Measurements from ENCODE around the gene PARP9.

Gene PARP9

GRCh38 chr3:122564155-122564912, at the start of gene PARP9, which contains the start of gene DTX3L:
PARP9 (minus strand) TSS chr3:122564300; CDS start chr3:122559620, 4,680 bp downstream.
DTX3L (plus strand) TSS chr3:122564338; CDS start chr3:122564427, 89 bp downstream.
- peak within 1 kb of the TSS; percentile 59 for H3K4me3 ChIP-seq (ENCODE audit: low read depth, low read length)
- TF ChIP-seq, protein P1, sequence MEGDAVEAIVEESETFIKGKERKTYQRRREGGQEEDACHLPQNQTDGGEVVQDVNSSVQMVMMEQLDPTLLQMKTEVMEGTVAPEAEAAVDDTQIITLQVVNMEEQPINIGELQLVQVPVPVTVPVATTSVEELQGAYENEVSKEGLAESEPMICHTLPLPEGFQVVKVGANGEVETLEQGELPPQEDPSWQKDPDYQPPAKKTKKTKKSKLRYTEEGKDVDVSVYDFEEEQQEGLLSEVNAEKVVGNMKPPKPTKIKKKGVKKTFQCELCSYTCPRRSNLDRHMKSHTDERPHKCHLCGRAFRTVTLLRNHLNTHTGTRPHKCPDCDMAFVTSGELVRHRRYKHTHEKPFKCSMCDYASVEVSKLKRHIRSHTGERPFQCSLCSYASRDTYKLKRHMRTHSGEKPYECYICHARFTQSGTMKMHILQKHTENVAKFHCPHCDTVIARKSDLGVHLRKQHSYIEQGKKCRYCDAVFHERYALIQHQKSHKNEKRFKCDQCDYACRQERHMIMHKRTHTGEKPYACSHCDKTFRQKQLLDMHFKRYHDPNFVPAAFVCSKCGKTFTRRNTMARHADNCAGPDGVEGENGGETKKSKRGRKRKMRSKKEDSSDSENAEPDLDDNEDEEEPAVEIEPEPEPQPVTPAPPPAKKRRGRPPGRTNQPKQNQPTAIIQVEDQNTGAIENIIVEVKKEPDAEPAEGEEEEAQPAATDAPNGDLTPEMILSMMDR (IDR thresholded peaks at IDR 0.05; ENCODE audit: control insufficient read depth, extremely low read depth, insufficient read depth), result no peak
- peak; percentile 33 for DNase-seq (ENCODE audit: low read depth)

DNA sequence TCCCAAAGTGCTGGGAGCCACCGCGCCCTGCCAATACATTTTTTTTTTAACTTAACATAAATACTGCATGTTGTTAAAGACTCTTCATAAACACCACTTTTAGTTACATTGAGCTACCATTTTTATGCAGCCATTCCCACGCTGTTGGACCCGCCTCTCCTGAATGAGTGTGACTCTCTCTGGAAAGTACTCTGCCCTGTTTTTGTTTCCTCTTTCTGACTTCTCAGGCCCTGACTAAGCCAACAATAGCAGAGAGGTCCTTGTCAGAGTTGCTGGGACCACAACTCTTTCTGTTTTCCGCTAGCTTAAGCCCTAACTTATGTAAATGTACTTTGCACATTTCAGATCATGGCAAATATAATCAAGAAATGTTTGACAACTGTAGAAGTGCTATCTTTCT, 48.6 kb upstream of the PARP9 start:
- DNase-seq (ENCODE audit: low read depth), result no peak
- TF ChIP-seq, protein P1 (IDR thresholded peaks at IDR 0.05; ENCODE audit: control insufficient read depth, extremely low read depth, insufficient read depth), result no peak
- no peak overlapping the region for H3K4me3 ChIP-seq (ENCODE audit: low read depth, low read length)

- DNase-seq (ENCODE audit: low read depth), result no peak
- TF ChIP-seq, protein P1 (IDR thresholded peaks at IDR 0.05; ENCODE audit: control insufficient read depth, extremely low read depth, insufficient read depth), result no peak
- H3K4me3 ChIP-seq (ENCODE audit: low read depth, low read length), result no peak overlapping the region
Observed at GRCh38 chr3:122609798-122610559, 45.9 kb upstream of the PARP9 start.

DNA sequence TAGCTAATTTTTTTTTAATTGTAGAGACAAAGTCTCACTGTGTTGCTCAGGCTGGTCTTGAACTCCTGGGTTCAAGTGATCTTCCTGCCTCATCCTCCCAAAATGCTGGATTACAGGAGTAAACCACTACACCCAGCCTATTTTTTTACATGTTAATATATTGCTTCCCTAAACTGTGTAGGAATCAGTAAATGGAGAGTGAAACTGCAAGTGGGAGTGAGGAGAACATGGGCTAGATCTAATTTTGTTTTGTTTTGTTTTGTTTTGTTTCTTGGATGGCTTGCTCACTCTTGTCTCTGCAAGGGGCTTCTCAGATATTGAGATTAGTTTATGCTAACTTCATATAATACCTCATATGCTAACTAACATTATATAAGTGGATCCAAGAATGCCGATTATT, 44.8 kb upstream of the PARP9 start:
- TF ChIP-seq, protein P1 (IDR thresholded peaks at IDR 0.05; ENCODE audit: control insufficient read depth, extremely low read depth, insufficient read depth), result no peak
- DNase-seq (ENCODE audit: low read depth), result no peak
- no peak overlapping the region for H3K4me3 ChIP-seq (ENCODE audit: low read depth, low read length)

GRCh38 chr3:122606330-122606729, 42.2 kb upstream of the PARP9 start:
- no peak overlapping the region for H3K4me3 ChIP-seq (ENCODE audit: low read depth, low read length)
- TF ChIP-seq, protein P1 (IDR thresholded peaks at IDR 0.05; ENCODE audit: control insufficient read depth, extremely low read depth, insufficient read depth), result no peak
- no peak for DNase-seq (ENCODE audit: low read depth)

DNA sequence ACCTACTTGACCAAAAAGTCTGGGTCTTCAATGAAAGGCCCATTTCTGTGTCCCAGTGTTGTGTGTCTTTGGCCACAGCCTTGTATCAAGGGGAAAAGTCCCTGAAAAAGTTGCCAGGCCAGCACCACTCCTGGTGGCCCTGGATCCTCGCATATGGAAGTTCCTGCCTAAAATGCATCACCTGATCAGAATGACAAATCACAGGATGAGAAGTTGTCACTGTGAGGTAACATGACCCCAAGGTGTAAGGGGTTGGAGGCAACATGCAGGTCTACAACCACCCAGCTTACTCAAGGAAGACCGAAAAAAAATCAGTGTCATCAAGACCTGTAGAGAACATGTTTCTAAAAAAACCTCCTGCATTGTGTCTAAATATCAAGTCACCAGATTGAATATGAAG, 39.0 kb upstream of the PARP9 start:
- no peak for DNase-seq (ENCODE audit: low read depth)
- no peak overlapping the region for H3K4me3 ChIP-seq (ENCODE audit: low read depth, low read length)
- TF ChIP-seq, protein P1 (IDR thresholded peaks at IDR 0.05; ENCODE audit: control insufficient read depth, extremely low read depth, insufficient read depth), result no peak
